ENCODE results near the gene NAALADL1.

- TF ChIP-seq CTCF (IDR thresholded peaks at IDR 0.05) (no peak), POLR2A (IDR thresholded peaks at IDR 0.05) (no peak), POLR2AphosphoS5 (IDR thresholded peaks at IDR 0.05) (no peak), EP300 (IDR thresholded peaks at IDR 0.05; ENCODE audit: low read depth) (no peak)
These were observed 6.9 kb downstream of the NAALADL1 start for GRCh38 chr11:65051398-65051858.

Measured in transverse colon (tissue), 4 donors.